Keratinocyte (primary cell): ENCODE results near the gene MPI.

Experiments used
- CTCF ChIP-seq, 3 experiments: IDR thresholded peaks in 1 of 3; conservative IDR thresholded peaks in 1 of 3; optimal IDR thresholded peaks in 1 of 3; 2 replicates in 2 of 3; 3 replicates in 1 of 3; pipeline versions ENCODE3 to v1.5.1; 2011; ENCODE audit warnings: low read length in 3 of 3, mild to moderate bottlenecking in 3 of 3, moderate library complexity in 2 of 3, control low read depth in 1 of 3, inconsistent platforms in 1 of 3; ENCODE audit not compliant: insufficient read depth in 2 of 3; ENCODE audit errors: extremely low read depth in 1 of 3
- EZH2 ChIP-seq: IDR thresholded peaks from one replicate; pipeline ENCODE4 v1.6.1; 2012; ENCODE audit warnings: inconsistent platforms, mild to moderate bottlenecking, low read length, moderate library complexity

DNA sequence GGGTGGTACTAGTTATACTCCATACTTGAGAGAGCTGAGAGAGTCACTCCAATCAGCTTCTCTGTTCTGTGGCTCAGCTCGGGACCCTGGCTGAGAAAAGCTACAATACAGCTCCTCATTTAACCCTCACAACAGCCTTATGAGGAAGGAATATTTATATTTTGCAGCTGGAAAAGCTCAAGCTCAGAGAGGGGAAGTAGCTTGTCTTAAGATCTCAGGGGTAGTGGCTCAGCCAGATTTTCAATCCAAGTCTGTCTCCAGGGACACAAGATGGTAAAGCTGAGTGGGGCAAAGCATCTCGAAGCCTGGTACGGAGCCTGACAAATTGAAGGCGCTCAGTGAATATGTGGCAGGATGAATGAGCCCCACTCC lies 31.5 kb upstream of the MPI start:
- TF ChIP-seq CTCF (optimal IDR thresholded peaks at IDR 0.05 in 1 of 3, IDR thresholded peaks at IDR 0.05 in 1 of 3, conservative IDR thresholded peaks at IDR 0.05 in 1 of 3; ENCODE audit: extremely low read depth in 1 of 3, insufficient read depth in 2 of 3, low read length in 3 of 3): no peak
- no peak for TF ChIP-seq EZH2
